ENCODE data around the gene CUBN. TPM values are rescaled to one million over a fixed set of nuclear protein-coding genes. Genes with fewer than 3 reads are reported as not detected.

Gene CUBN
- total and polyA plus RNA-seq, 8 donors: 0.28 to 1.3 (median 0.66) TPM

GRCh38 chr10:17113889-17114540 is 15.6 kb downstream of the CUBN start:
- TF ChIP-seq CTCF (IDR thresholded peaks at IDR 0.05): no peak
- no peak for FAIRE-seq
- ATAC-seq: no peak
- no peaks in the 10 kb centered on the region for H3K27me3 ChIP-seq
- intact Hi-C loops (cut with DNase I): no loop called here
- H3K27ac ChIP-seq: no peak overlapping the region
- DNase-seq: peak in 1 of 6 donors; percentile 17
- 34 to 44% methylated on average over 7 of the region's 7 CpGs for whole genome bisulfite sequencing, 2 donors
- no peaks in the 10 kb centered on the region for H3K36me3 ChIP-seq
- H3K4me3 ChIP-seq: no peak overlapping the region
- no peaks in the 10 kb centered on the region for H3K4me1 ChIP-seq
- no peaks in the 10 kb centered on the region for H3K9me3 ChIP-seq

GRCh38 chr10:17113346-17113745 is 16.3 kb downstream of the CUBN start:
- no peak overlapping the region for H3K27ac ChIP-seq
- no peak for TF ChIP-seq CTCF (IDR thresholded peaks at IDR 0.05)
- no peak overlapping the region for H3K4me3 ChIP-seq
- intact Hi-C loops (cut with DNase I): no loop called here
- no peaks in the 10 kb centered on the region for H3K9me3 ChIP-seq
- H3K4me1 ChIP-seq: no peaks in the 10 kb centered on the region
- no peak for DNase-seq
- no peaks in the 10 kb centered on the region for H3K36me3 ChIP-seq
- WGBS, 2 donors: 91 to 92% methylated on average over 4 of the region's 4 CpGs
- FAIRE-seq: no peak
- no peak for ATAC-seq
- H3K27me3 ChIP-seq: no peaks in the 10 kb centered on the region

GRCh38 chr10:17112566-17112965 is 17.0 kb downstream of the CUBN start:
- Histone ChIP-seq H3K27me3 (no peaks in the 10 kb centered on the region), H3K9me3 (no peaks in the 10 kb centered on the region), H3K27ac (no peak overlapping the region), H3K4me1 (no peaks in the 10 kb centered on the region), H3K36me3 (no peaks in the 10 kb centered on the region), H3K4me3 (no peak overlapping the region)
- ATAC-seq: no peak
- 60% methylated on average over 3 of the region's 3 CpGs for WGBS, 2 donors
- intact Hi-C loops (cut with DNase I): no loop called here
- no peak for DNase-seq
- no peak for FAIRE-seq
- TF ChIP-seq CTCF (IDR thresholded peaks at IDR 0.05): no peak

- intact Hi-C loops (cut with DNase I): no loop called here
- no peak overlapping the region for H3K4me3 ChIP-seq
- ATAC-seq (no peak), DNase-seq (no peak), FAIRE-seq (no peak)
- no peak overlapping the region for H3K27ac ChIP-seq
- no peaks in the 10 kb centered on the region for H3K9me3 ChIP-seq
- WGBS, 2 donors: 77 to 81% methylated on average over 3 of the region's 3 CpGs
- no peaks in the 10 kb centered on the region for H3K36me3 ChIP-seq
- no peak for TF ChIP-seq CTCF (IDR thresholded peaks at IDR 0.05)
- H3K27me3 ChIP-seq: no peaks in the 10 kb centered on the region
- no peaks in the 10 kb centered on the region for H3K4me1 ChIP-seq
Measured at GRCh38 chr10:17109475-17110207, 20.0 kb downstream of the CUBN start.

GRCh38 chr10:17109046-17109445 is 20.6 kb downstream of the CUBN start:
- Histone ChIP-seq H3K27me3 (no peaks in the 10 kb centered on the region), H3K36me3 (no peaks in the 10 kb centered on the region), H3K9me3 (no peaks in the 10 kb centered on the region), H3K4me1 (no peaks in the 10 kb centered on the region), H3K27ac (no peak overlapping the region), H3K4me3 (no peak overlapping the region)
- no peak for FAIRE-seq
- 67 to 77% methylated on average over 2 of the region's 2 CpGs for WGBS, 2 donors
- intact Hi-C loops (cut with DNase I): no loop called here
- no peak for ATAC-seq
- no peak for TF ChIP-seq CTCF (IDR thresholded peaks at IDR 0.05)
- no peak for DNase-seq

Data from pancreas (tissue), 10 donors.